Peyer's patch (tissue), 4 donors: ENCODE results near the gene NPB.
A peak's percentile ranks its signal among the peaks of the same experiment; 100 is the strongest.

Experiments used
- CTCF ChIP-seq, 6 experiments: fragments of 450-650 bp in 4 of 6; fragments of 200-600 bp in 2 of 6; sonication (generic) in 1 of 6; IDR thresholded peaks; one replicate each; pipeline ENCODE4 v1.5.1; 2017 to 2019; ENCODE audit warnings: antibody characterized with exemption in 6 of 6, mild to moderate bottlenecking in 3 of 6, moderate library complexity in 1 of 6
- POLR2A ChIP-seq, 2 donors: fragments of 450-650 bp; IDR thresholded peaks; one replicate each; pipeline ENCODE4 v1.5.1; 2017; ENCODE audit warnings: antibody characterized with exemption in 2 of 2, mild to moderate bottlenecking in 2 of 2, moderate library complexity in 2 of 2

GRCh38 chr17:81858967-81859905 is 42.8 kb upstream of the NPB start:
- TF ChIP-seq CTCF (IDR thresholded peaks at IDR 0.05) (no peak), POLR2A (IDR thresholded peaks at IDR 0.05) (peak in 1 of 2 donors; percentile 31)
